Measurements from ENCODE around the gene FGFR4.

DNA sequence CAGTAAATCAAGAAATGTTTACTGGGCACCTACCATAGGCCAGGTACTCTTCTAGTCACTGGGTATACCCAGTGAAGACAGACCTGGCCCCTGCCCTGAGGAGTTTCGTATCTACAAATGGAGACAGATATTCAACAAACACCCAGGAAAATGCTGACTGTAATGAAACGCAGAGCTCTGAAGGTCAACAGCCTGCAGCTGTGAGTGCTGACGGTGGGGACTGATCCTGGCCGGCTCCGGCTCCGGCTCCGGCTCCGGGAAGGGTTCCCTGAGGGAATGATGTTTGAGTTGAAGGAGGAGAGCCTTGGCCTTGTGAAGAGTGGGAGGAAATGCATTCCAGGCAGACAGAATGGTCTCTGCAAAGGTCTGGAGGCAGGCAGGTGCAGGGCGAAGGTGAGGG, 23.1 kb downstream of the FGFR4 start:
- TF ChIP-seq, protein P1, sequence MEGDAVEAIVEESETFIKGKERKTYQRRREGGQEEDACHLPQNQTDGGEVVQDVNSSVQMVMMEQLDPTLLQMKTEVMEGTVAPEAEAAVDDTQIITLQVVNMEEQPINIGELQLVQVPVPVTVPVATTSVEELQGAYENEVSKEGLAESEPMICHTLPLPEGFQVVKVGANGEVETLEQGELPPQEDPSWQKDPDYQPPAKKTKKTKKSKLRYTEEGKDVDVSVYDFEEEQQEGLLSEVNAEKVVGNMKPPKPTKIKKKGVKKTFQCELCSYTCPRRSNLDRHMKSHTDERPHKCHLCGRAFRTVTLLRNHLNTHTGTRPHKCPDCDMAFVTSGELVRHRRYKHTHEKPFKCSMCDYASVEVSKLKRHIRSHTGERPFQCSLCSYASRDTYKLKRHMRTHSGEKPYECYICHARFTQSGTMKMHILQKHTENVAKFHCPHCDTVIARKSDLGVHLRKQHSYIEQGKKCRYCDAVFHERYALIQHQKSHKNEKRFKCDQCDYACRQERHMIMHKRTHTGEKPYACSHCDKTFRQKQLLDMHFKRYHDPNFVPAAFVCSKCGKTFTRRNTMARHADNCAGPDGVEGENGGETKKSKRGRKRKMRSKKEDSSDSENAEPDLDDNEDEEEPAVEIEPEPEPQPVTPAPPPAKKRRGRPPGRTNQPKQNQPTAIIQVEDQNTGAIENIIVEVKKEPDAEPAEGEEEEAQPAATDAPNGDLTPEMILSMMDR (IDR thresholded peaks at IDR 0.05; ENCODE audit: low read depth, low read length) = no peak
- no peak for TF ChIP-seq EZH2phosphoT487 (IDR thresholded peaks at IDR 0.05; ENCODE audit: low read depth)
